C4-2B (cell line): ENCODE data around the gene SEPHS1.

Experiments used
- ZFX ChIP-seq: fragments of 450-650 bp; IDR thresholded peaks from 2 replicates; pipeline ENCODE4 v1.6.1; 2017
- TF ChIP-seq, protein P1 (sequence below): fragments of 450-650 bp; conservative IDR thresholded peaks from 2 replicates; pipeline ENCODE4 v1.5.1; 2017; ENCODE audit warnings: mild to moderate bottlenecking

- TF ChIP-seq, protein P1, sequence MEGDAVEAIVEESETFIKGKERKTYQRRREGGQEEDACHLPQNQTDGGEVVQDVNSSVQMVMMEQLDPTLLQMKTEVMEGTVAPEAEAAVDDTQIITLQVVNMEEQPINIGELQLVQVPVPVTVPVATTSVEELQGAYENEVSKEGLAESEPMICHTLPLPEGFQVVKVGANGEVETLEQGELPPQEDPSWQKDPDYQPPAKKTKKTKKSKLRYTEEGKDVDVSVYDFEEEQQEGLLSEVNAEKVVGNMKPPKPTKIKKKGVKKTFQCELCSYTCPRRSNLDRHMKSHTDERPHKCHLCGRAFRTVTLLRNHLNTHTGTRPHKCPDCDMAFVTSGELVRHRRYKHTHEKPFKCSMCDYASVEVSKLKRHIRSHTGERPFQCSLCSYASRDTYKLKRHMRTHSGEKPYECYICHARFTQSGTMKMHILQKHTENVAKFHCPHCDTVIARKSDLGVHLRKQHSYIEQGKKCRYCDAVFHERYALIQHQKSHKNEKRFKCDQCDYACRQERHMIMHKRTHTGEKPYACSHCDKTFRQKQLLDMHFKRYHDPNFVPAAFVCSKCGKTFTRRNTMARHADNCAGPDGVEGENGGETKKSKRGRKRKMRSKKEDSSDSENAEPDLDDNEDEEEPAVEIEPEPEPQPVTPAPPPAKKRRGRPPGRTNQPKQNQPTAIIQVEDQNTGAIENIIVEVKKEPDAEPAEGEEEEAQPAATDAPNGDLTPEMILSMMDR = no peak
- no peak for TF ChIP-seq ZFX
These were observed 6.7 kb upstream of the SEPHS1 start for GRCh38 chr10:13354783-13355182.
